H1 (cell line): ENCODE results near the gene ANKRD24.

Experiments
- BRCA1 ChIP-seq: IDR thresholded peaks from 2 replicates; pipeline ENCODE4 v1.6.1; 2012; ENCODE audit warnings: low read depth, low read length, improper control_type of control experiment
- CEBPB ChIP-seq: IDR thresholded peaks from 2 replicates; pipeline ENCODE4 v1.6.1; 2012; ENCODE audit warnings: low read depth, low read length
- CHD2 ChIP-seq: IDR thresholded peaks from 2 replicates; pipeline ENCODE4 v1.6.1; 2012; ENCODE audit warnings: low read length, improper control_type of control experiment
- CREB1 ChIP-seq: IDR thresholded peaks from 2 replicates; pipeline ENCODE4 v1.6.1; 2012; ENCODE audit warnings: inconsistent platforms
- EZH2 ChIP-seq: fragments of 200-600 bp; sonication (generic); IDR thresholded peaks from 2 replicates; pipeline ENCODE4 v1.7.1; 2012; ENCODE audit warnings: low read depth, mild to moderate bottlenecking, moderate library complexity, low read length, inconsistent platforms; ENCODE audit not compliant: severe bottlenecking
- FOSL1 ChIP-seq: IDR thresholded peaks from 2 replicates; pipeline ENCODE4 v1.6.1; 2011; ENCODE audit warnings: mild to moderate bottlenecking, low read depth, low read length, moderate library complexity; ENCODE audit not compliant: insufficient read depth
- KDM5A ChIP-seq: fragments of 200-600 bp; IDR thresholded peaks from 2 replicates; pipeline ENCODE4 v1.7.1; 2012; ENCODE audit warnings: mild to moderate bottlenecking, low read length, inconsistent platforms, mixed read lengths
- NRF1 ChIP-seq: IDR thresholded peaks from 2 replicates; pipeline ENCODE4 v1.6.1; 2011; ENCODE audit warnings: mild to moderate bottlenecking, low read depth, low read length, improper control_type of control experiment
- POLR2A ChIP-seq, 2 experiments: IDR thresholded peaks; 1 replicate in 1 of 2; 2 replicates in 1 of 2; pipeline ENCODE4 v1.6.1; 2011; ENCODE audit warnings: low read depth in 2 of 2, low read length in 2 of 2, mild to moderate bottlenecking in 2 of 2; ENCODE audit errors: control extremely low read depth in 1 of 2
- RNF2 ChIP-seq: fragments of 200-900, 300-1000 bp; sonication (generic); IDR thresholded peaks from 2 replicates; pipeline ENCODE4 v1.7.1; 2016; ENCODE audit warnings: borderline replicate concordance, low read depth, mild to moderate bottlenecking, antibody characterized with exemption, low read length; ENCODE audit not compliant: poor library complexity, severe bottlenecking; ENCODE audit errors: missing control alignments
- SIN3A ChIP-seq, 2 experiments: IDR thresholded peaks in 1 of 2; conservative IDR thresholded peaks in 1 of 2; 2 replicates each; pipeline ENCODE4 v1.6.1; 2011 to 2012; ENCODE audit warnings: low read length in 2 of 2, improper control_type of control experiment in 1 of 2, low read depth in 1 of 2, mild to moderate bottlenecking in 1 of 2
- YY1 ChIP-seq: IDR thresholded peaks from 2 replicates; pipeline ENCODE4 v1.6.1; 2011; ENCODE audit warnings: low read depth, mild to moderate bottlenecking, low read length
- ZNF274 ChIP-seq: IDR thresholded peaks from 2 replicates; pipeline ENCODE4 v1.7.0; 2012; ENCODE audit warnings: low read length, borderline replicate concordance; ENCODE audit errors: extremely low read depth
- TF ChIP-seq, protein P1 (sequence below), 3 experiments: IDR thresholded peaks; 1 replicate in 2 of 3; 2 replicates in 1 of 3; pipeline versions ENCODE4 v1.5.1 to v1.6.1; 2011; ENCODE audit warnings: low read length in 3 of 3, mild to moderate bottlenecking in 3 of 3, inconsistent platforms in 2 of 3, low read depth in 1 of 3, moderate library complexity in 1 of 3; ENCODE audit not compliant: insufficient read depth in 1 of 3; ENCODE audit errors: control extremely low read depth in 1 of 3

DNA sequence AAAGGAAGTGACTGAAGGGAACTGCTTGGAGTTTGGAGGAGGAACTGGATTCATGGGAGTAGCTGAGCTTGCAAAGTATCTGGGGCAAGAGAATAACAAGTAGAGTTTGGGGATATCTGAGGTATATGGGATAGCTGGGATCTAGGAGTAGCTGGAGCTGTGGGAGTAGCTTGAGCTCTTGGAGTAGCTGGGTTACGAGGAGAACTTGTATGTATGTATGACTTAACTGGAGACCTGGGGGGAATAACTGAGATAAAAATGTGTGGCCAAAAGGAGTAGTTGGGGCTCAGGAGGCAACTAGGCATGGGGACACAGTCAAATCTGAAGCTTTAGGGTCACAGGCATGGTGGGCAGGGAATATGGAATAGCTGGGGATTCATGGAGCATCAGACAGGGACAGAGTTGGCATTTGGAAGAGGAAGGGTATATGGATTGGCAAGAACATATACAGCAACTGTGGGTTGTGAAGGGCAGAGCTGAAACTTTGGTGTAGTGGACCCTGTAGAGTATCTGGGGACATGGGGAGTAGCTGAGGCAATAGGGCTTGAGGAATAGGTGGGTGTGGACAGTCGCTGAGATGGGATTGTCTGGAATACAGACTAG, 18.6 kb downstream of the ANKRD24 start:
- TF ChIP-seq, protein P1, sequence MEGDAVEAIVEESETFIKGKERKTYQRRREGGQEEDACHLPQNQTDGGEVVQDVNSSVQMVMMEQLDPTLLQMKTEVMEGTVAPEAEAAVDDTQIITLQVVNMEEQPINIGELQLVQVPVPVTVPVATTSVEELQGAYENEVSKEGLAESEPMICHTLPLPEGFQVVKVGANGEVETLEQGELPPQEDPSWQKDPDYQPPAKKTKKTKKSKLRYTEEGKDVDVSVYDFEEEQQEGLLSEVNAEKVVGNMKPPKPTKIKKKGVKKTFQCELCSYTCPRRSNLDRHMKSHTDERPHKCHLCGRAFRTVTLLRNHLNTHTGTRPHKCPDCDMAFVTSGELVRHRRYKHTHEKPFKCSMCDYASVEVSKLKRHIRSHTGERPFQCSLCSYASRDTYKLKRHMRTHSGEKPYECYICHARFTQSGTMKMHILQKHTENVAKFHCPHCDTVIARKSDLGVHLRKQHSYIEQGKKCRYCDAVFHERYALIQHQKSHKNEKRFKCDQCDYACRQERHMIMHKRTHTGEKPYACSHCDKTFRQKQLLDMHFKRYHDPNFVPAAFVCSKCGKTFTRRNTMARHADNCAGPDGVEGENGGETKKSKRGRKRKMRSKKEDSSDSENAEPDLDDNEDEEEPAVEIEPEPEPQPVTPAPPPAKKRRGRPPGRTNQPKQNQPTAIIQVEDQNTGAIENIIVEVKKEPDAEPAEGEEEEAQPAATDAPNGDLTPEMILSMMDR (IDR thresholded peaks at IDR 0.05; ENCODE audit: control extremely low read depth in 1 of 3, insufficient read depth in 1 of 3, low read depth in 1 of 3, low read length in 3 of 3), result no peak
- no peak for TF ChIP-seq RNF2
- no peak for TF ChIP-seq NRF1
- TF ChIP-seq YY1, result no peak
- TF ChIP-seq CEBPB, result no peak
- no peak for TF ChIP-seq BRCA1
- TF ChIP-seq POLR2A (IDR thresholded peaks at IDR 0.05; ENCODE audit: control extremely low read depth in 1 of 2, low read depth in 2 of 2, low read length in 2 of 2), result no peak
- no peak for TF ChIP-seq CHD2
- no peak for TF ChIP-seq SIN3A (conservative IDR thresholded peaks at IDR 0.05 in 1 of 2, IDR thresholded peaks at IDR 0.05 in 1 of 2; ENCODE audit: low read depth in 1 of 2, low read length in 2 of 2)
- no peak for TF ChIP-seq ZNF274
- no peak for TF ChIP-seq FOSL1
- TF ChIP-seq KDM5A, result no peak
- no peak for TF ChIP-seq EZH2
- no peak for TF ChIP-seq CREB1
